ENCODE data around the gene FBXL7.

The FBXL7 gene

DNA sequence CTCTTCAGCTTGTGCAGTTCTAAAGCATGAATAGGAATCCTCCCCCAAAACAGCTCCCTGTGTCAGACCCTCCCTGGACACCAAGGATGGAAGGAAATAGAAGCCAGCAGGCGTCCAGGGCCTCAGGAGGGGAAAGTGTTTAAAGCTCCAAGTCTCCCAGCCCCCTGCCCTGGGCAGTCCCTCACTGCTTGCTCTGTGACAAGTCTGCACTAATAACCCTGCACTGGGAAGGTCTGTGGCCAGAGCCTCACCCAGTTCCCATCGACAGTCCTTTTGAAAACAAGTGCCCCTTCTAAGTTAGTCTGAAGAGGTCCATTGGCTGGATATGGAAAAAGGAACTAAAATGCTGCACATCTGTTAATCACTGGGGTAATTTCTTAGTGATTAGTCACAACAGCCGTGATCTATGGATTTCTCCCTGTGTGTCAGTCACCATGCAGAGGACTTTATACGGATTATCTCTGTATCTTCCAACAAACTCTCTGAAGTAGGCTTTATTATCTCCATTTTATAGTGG is 195.3 kb downstream of the FBXL7 start:
- Histone ChIP-seq H3K4me3 (ENCODE audit: low read depth, low read length) (no peak overlapping the region), H3K27me3 (ENCODE audit: insufficient read depth, low read depth, severe bottlenecking) (no peaks in the 10 kb centered on the region), H3K9me3 (ENCODE audit: severe bottlenecking) (no peaks in the 10 kb centered on the region), H3K27ac (no peak overlapping the region), H3K36me3 (no peaks in the 10 kb centered on the region)
- peak; percentile 45 for DNase-seq
- TF ChIP-seq, protein P1, sequence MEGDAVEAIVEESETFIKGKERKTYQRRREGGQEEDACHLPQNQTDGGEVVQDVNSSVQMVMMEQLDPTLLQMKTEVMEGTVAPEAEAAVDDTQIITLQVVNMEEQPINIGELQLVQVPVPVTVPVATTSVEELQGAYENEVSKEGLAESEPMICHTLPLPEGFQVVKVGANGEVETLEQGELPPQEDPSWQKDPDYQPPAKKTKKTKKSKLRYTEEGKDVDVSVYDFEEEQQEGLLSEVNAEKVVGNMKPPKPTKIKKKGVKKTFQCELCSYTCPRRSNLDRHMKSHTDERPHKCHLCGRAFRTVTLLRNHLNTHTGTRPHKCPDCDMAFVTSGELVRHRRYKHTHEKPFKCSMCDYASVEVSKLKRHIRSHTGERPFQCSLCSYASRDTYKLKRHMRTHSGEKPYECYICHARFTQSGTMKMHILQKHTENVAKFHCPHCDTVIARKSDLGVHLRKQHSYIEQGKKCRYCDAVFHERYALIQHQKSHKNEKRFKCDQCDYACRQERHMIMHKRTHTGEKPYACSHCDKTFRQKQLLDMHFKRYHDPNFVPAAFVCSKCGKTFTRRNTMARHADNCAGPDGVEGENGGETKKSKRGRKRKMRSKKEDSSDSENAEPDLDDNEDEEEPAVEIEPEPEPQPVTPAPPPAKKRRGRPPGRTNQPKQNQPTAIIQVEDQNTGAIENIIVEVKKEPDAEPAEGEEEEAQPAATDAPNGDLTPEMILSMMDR (IDR thresholded peaks at IDR 0.05; ENCODE audit: low read depth, low read length) = no peak

DNA sequence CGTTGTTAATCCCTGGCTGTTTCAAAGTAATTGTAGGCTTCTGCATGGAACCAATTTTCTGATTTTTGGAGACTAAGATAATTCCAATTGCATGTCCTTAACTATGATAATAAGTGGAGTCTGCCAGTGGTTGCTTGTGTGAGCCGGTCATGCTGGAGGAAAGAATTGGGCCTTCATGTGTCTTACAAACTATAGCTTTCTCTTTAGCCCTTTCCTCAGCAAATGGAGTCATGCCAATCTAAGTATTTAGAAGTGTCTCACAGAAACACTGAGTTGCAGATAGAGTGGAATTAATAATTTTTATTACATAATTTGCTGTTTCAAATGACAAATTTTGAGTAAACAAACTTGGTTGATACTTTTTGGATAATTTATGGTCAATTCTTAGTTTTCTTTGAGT is 200.4 kb downstream of the FBXL7 start:
- Histone ChIP-seq H3K4me3 (ENCODE audit: low read depth, low read length) (no peak overlapping the region), H3K36me3 (no peaks in the 10 kb centered on the region), H3K27ac (no peak overlapping the region), H3K9me3 (ENCODE audit: severe bottlenecking) (no peaks in the 10 kb centered on the region), H3K27me3 (ENCODE audit: insufficient read depth, low read depth, severe bottlenecking) (no peaks in the 10 kb centered on the region)
- DNase-seq = no peak
- TF ChIP-seq, protein P1 (IDR thresholded peaks at IDR 0.05; ENCODE audit: low read depth, low read length) = no peak

DNA sequence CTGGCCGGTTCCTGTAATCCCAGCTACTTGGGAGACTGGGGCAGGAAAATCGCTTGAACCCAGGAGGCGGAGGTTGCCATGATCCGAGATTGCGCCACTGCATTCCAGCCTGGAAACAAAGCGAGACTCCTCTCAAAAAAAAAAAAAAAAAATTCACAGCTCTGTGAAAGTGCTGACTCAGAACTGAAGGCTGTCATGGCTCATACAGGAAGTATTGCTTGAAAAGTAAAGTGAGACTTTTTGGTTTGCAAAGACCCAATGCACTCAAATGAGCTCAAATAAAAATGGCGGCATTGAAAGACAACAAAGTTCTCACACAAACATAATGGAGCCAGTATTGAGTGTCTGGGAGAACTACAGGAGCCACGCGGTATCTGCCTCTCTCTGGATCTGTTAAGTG is 202.1 kb downstream of the FBXL7 start:
- Histone ChIP-seq H3K27me3 (ENCODE audit: insufficient read depth, low read depth, severe bottlenecking) (no peaks in the 10 kb centered on the region), H3K9me3 (ENCODE audit: severe bottlenecking) (no peaks in the 10 kb centered on the region), H3K36me3 (no peaks in the 10 kb centered on the region), H3K27ac (no peak overlapping the region), H3K4me3 (ENCODE audit: low read depth, low read length) (no peak overlapping the region)
- no peak for DNase-seq
- TF ChIP-seq, protein P1 (IDR thresholded peaks at IDR 0.05; ENCODE audit: low read depth, low read length) = no peak

DNA sequence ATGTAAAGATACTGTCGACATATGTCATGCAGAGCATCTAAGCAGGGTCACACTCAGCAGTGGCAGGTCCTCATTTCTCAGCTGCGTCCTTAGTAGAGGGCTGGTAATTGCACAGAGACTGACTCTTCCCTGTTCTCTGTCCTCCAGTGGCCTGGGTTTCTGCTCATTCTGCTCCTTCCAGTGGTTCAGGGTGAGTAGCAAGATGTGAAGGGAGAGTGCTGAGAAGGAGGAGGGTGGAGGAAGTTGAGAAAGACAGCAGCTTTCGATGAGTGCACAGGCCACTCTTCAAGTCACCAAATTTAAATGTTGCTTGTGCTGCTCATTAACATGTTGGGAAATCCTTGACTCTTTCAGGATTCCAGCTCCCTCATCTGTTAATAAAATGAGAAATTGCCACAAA is 203.9 kb downstream of the FBXL7 start:
- H3K27ac ChIP-seq = no peak overlapping the region
- no peaks in the 10 kb centered on the region for H3K9me3 ChIP-seq (ENCODE audit: severe bottlenecking)
- TF ChIP-seq, protein P1 (IDR thresholded peaks at IDR 0.05; ENCODE audit: low read depth, low read length) = no peak
- H3K4me3 ChIP-seq (ENCODE audit: low read depth, low read length) = no peak overlapping the region
- no peaks in the 10 kb centered on the region for H3K27me3 ChIP-seq (ENCODE audit: insufficient read depth, low read depth, severe bottlenecking)
- H3K36me3 ChIP-seq = no peaks in the 10 kb centered on the region
- no peak for DNase-seq

DNA sequence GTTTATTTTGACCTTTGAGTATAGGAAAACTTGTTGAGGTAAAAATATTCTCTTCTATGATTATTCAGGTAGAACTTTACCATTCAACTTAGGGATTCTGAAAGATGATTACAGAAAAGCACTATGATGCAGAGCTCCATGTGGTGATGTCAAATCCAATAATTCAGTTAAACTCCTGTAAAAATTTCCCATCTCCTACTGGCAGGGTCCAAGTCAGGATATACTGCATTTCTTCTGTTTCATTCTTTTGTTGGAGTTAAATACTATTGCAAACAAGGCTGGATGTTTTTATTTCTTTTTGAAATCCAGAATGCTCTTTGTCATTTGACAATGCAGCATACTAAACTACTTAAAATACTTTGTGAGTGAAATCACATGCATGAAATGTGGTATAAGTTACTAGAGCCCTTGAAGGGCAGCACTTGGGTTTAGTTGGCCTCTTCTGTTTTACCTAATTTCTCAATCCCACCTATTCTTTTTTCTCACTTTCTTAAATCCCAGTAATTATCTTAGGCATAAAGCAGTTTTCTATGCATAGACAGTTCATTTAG is 204.5 kb downstream of the FBXL7 start:
- Histone ChIP-seq H3K36me3 (no peaks in the 10 kb centered on the region), H3K9me3 (ENCODE audit: severe bottlenecking) (no peaks in the 10 kb centered on the region), H3K27me3 (ENCODE audit: insufficient read depth, low read depth, severe bottlenecking) (no peaks in the 10 kb centered on the region), H3K27ac (no peak overlapping the region), H3K4me3 (ENCODE audit: low read depth, low read length) (no peak overlapping the region)
- TF ChIP-seq, protein P1 (IDR thresholded peaks at IDR 0.05; ENCODE audit: low read depth, low read length) = no peak
- no peak for DNase-seq

DNA sequence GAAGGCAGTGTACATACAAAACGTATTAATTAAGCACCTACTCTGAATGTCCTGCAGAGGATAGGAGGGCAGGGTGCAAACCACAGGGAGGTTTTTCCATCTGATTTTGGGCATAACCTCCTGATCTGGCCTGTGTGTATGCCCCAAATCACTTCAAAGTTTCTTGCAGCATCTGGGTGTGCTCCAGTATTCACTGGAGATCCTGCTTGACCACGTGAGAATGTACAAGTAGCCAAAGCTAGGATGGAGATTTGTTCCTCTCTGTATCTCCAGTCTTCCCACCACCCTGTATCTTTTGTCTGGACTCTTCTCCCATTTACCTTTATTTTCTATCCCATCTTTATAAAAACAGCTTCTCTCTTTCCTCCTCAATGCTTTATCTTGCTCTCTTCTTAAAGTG is 207.7 kb downstream of the FBXL7 start:
- Histone ChIP-seq H3K4me3 (ENCODE audit: low read depth, low read length) (no peak overlapping the region), H3K27ac (no peak overlapping the region), H3K36me3 (no peaks in the 10 kb centered on the region), H3K27me3 (ENCODE audit: insufficient read depth, low read depth, severe bottlenecking) (no peaks in the 10 kb centered on the region), H3K9me3 (ENCODE audit: severe bottlenecking) (no peaks in the 10 kb centered on the region)
- TF ChIP-seq, protein P1 (IDR thresholded peaks at IDR 0.05; ENCODE audit: low read depth, low read length) = no peak
- DNase-seq = no peak

All from WERI-Rb-1 (cell line).